Measurements from ENCODE around the gene ZNF83. TPM values are rescaled to one million over a fixed set of nuclear protein-coding genes. Genes with fewer than 3 reads are reported as not detected.

ZNF83 gene
- total RNA-seq, 4 donors from 2014 or later: 10.3 to 45.8 (median 15.8) TPM

DNA sequence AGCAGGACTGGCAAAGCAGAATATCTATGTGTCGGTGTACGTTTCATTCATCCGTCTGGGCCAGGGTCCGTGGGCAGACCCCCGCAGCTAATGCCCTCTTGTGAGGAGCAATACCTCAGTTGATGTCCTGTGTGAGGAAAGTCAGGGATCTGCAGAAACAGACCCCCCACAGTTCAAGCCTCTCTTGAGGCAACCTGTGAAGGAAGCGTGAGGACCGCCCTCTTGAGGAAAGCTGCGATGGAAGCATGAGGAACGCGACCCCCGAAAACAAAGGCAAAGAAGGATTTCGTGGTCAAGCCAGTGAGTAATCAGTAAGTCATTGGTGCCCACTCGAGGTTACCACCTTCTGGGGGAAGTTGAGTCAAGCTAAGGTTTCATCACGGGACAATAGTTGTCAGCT lies 20.9 kb upstream of the ZNF83 start:
- Histone ChIP-seq H3K36me3 (peaks cover 0 to 92% (median under 1%) of the 10 kb centered on the region in 3 donors), H3K27me3 (no peaks in the 10 kb centered on the region), H3K4me3 (no peak overlapping the region), H3K9me3 (peaks cover 0 to 19% (median 0%) of the 10 kb centered on the region in 3 donors), H3K27ac (no peak overlapping the region), H3K4me1 (no peaks in the 10 kb centered on the region)
- no peak for DNase-seq
- WGBS, 2 donors: 73 to 88% methylated on average over 9 to 14 of the region's 14 CpGs
- intact Hi-C loops (cut with DNase I): no loop called here
- no peak for TF ChIP-seq CTCF (IDR thresholded peaks at IDR 0.05)
- TF ChIP-seq POLR2A (IDR thresholded peaks at IDR 0.05): no peak

- intact Hi-C loops (cut with DNase I): no loop called here
- Histone ChIP-seq H3K9me3 (peaks cover 0 to 15% (median 0%) of the 10 kb centered on the region in 3 donors), H3K4me3 (no peak overlapping the region), H3K4me1 (no peaks in the 10 kb centered on the region), H3K36me3 (peaks cover 0 to 93% (median 4%) of the 10 kb centered on the region in 3 donors), H3K27ac (no peak overlapping the region), H3K27me3 (no peaks in the 10 kb centered on the region)
- no peak for DNase-seq
- WGBS, 2 donors: 87 to 89% methylated on average over 4 of the region's 5 CpGs
- no peak for TF ChIP-seq CTCF (IDR thresholded peaks at IDR 0.05)
- no peak for TF ChIP-seq POLR2A (IDR thresholded peaks at IDR 0.05)
Observed at GRCh38 chr19:52658595-52658994, 20.4 kb upstream of the ZNF83 start.

DNA sequence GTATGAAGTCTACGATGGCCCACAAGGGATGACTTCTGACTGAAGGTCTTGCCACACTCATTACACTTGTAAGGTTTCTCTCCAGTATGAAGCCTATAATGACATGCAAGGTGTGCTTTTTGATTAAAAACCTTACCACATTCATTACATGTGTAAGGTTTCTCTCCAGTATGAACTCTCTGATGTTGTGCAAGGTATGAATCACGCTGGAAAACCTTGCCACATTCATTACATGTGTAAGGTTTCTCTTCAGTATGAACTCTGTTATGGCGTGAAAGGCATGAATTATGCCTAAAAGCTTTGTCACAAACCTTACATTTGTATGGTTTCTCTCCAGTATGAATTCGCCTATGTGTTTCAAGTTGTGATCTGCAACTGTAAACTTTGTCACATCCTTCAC lies 15.0 kb upstream of the ZNF83 start:
- H3K27me3 ChIP-seq: no peaks in the 10 kb centered on the region
- TF ChIP-seq POLR2A (IDR thresholded peaks at IDR 0.05) (no peak), CTCF (IDR thresholded peaks at IDR 0.05) (no peak)
- WGBS, 2 donors: 96 to 98% methylated on average over 4 of the region's 4 CpGs
- H3K36me3 ChIP-seq: peaks cover 0 to 75% (median 6%) of the 10 kb centered on the region in 3 donors
- no peak overlapping the region for H3K4me3 ChIP-seq
- H3K4me1 ChIP-seq: no peaks in the 10 kb centered on the region
- peaks cover 0 to 46% (median 0%) of the 10 kb centered on the region in 3 donors for H3K9me3 ChIP-seq
- H3K27ac ChIP-seq: no peak overlapping the region
- intact Hi-C loops (cut with DNase I): no loop called here
- DNase-seq: no peak

DNA sequence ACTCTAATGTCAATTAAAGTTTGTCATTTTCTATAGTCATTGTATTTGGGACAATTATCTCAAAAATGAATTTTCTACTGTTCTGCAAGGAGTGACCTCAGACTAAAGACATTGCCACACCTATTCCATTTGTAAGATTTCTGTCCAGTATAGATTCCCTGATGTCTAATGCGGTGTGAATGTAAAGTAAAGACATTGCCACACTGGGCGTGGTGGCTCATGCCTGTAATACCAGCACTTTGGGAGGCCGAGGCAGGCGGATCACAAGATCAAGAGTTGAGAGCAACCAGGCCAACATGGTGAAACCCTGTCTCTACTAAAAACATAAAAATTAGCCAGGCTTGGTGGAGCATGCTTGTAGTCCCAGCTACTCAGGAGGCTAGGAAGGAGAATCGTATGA lies 13.8 kb upstream of the ZNF83 start:
- Histone ChIP-seq H3K36me3 (peaks cover 0 to 63% (median 6%) of the 10 kb centered on the region in 3 donors), H3K4me3 (no peak overlapping the region), H3K27ac (no peak overlapping the region), H3K9me3 (peaks cover 0 to 52% (median 0%) of the 10 kb centered on the region in 3 donors), H3K27me3 (no peaks in the 10 kb centered on the region), H3K4me1 (no peaks in the 10 kb centered on the region)
- intact Hi-C loops (cut with DNase I): no loop called here
- DNase-seq: no peak
- 72 to 100% methylated on average over 5 of the region's 5 CpGs for WGBS, 2 donors
- TF ChIP-seq CTCF (IDR thresholded peaks at IDR 0.05): no peak
- no peak for TF ChIP-seq POLR2A (IDR thresholded peaks at IDR 0.05)

DNA sequence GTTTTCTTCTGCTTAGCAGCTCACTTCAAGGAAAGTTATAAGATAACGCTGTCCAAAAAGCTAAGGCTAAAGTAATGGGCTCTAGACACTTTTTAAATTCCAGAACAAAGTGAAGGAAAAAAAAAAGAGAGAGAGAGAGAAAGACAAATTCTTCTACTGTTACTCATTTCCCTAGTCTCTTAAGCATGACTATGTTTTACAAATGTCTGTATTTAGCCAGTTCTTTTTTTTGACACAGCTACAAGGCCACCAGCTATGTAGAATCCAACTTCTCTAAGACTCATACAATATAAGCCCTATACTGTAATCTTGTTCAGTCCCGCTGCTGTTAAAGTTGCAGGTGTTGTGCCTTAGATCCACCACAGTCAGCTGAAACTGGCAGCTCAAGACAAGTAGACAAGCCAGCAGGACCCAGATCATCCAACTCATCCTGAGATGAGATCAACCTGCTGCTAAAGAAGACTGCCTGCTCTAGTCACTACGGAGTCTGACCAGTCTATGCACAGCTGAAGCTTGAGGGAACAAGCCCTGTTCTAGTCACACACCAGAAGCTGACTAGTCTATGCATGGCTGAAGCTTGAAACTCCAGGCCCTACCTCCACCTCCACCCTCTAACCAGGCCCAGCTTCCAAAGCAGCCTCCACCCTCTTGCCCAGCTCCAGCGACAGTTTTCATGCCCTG lies 10.3 kb upstream of the ZNF83 start:
- H3K9me3 ChIP-seq: peaks cover 0 to 78% (median 0%) of the 10 kb centered on the region in 3 donors
- H3K4me3 ChIP-seq: no peak overlapping the region
- H3K4me1 ChIP-seq: no peaks in the 10 kb centered on the region
- no peak for TF ChIP-seq POLR2A (IDR thresholded peaks at IDR 0.05)
- no peak for TF ChIP-seq CTCF (IDR thresholded peaks at IDR 0.05)
- no peaks in the 10 kb centered on the region for H3K27me3 ChIP-seq
- peaks cover 0 to 28% (median under 1%) of the 10 kb centered on the region in 3 donors for H3K36me3 ChIP-seq
- DNase-seq: no peak
- WGBS, 2 donors: 82 to 83% methylated on average over 3 to 4 of the region's 4 CpGs
- H3K27ac ChIP-seq: no peak overlapping the region
- intact Hi-C loops (cut with DNase I): no loop called here

Data from esophagus squamous epithelium (tissue), 5 donors.